ENCODE measurements around the gene CLOCK.

The CLOCK gene

GRCh38 chr4:55539658-55540057 is 7.1 kb downstream of the CLOCK start:
- FAIRE-seq = no peak
- no peak for DNase-seq (ENCODE audit: insufficient read length)
- no peak for TF ChIP-seq TAF1 (IDR thresholded peaks at IDR 0.05; ENCODE audit: borderline replicate concordance, low read depth, low read length)

DNA sequence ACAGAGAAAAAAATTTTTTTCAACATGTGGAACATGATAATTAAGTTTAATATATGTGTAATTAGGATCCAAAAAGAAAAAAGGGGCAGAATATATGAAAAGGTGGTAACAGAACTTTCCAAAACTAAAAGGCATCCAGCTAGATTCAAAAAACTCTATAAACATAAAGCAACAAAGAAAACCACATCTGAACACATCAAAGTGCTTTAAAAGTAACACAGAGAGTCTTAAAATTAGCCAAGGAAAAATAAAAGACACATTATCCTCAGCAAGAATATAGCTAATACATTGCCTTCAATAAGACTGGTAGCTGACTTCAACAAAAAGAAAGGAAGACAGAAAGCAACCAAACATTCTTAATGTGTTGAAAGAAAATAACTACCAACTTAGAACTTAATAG is 8.2 kb downstream of the CLOCK start:
- DNase-seq (ENCODE audit: insufficient read length) (no peak), FAIRE-seq (no peak)
- TF ChIP-seq POLR2A (IDR thresholded peaks at IDR 0.05; ENCODE audit: low read depth, low read length) (no peak), POLR2AphosphoS5 (IDR thresholded peaks at IDR 0.05; ENCODE audit: low read depth, low read length) (no peak), TAF1 (IDR thresholded peaks at IDR 0.05; ENCODE audit: borderline replicate concordance, low read depth, low read length) (no peak)

DNA sequence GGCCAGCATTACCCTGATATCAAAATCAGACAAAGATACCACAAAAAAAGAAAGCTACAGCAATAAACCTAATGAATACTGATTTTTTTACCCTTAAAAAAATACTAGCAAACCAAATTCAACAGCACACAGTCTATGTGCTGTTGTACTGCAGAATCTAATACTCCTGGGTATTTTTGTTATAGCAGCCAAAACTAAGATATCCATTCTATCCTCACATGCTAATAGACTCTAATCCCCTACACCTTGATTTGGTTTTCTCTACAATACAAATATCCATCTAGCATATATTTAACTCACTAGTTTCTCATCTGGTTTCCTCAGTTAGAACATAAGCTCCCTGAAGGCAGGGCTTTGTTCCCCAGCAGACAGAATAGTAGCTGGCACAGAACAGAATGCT is 12.4 kb downstream of the CLOCK start:
- no peak for TF ChIP-seq TAF1 (IDR thresholded peaks at IDR 0.05; ENCODE audit: borderline replicate concordance, low read depth, low read length)
- TF ChIP-seq POLR2AphosphoS5 (IDR thresholded peaks at IDR 0.05; ENCODE audit: low read depth, low read length) = no peak
- no peak for TF ChIP-seq POLR2A (IDR thresholded peaks at IDR 0.05; ENCODE audit: low read depth, low read length)
- FAIRE-seq (no peak), DNase-seq (ENCODE audit: insufficient read length) (no peak)

- no peak for FAIRE-seq
Measured at GRCh38 chr4:55530691-55531090, 16.0 kb downstream of the CLOCK start.

DNA sequence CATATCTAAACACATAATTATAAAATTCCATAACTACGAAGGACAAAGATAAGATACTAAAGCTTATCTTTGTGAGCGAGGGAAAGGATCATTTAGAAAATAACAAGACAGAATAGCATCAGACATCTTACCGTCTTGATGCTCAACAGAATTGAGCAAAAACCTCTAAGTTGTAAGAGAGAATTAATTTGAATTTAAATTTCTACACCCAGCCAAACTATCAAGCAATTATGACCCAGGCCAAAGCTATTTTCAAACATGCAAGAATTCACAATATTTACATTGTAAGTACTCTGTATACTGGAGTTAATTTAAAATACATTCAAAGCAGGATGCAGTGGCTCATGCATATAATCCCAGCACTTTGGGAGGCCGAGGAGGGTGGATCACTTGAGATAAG is 16.5 kb downstream of the CLOCK start:
- DNase-seq (ENCODE audit: insufficient read length) = no peak
- TF ChIP-seq TAF1 (IDR thresholded peaks at IDR 0.05; ENCODE audit: borderline replicate concordance, low read depth, low read length) = no peak
- TF ChIP-seq POLR2AphosphoS5 (IDR thresholded peaks at IDR 0.05; ENCODE audit: low read depth, low read length) = no peak
- no peak for TF ChIP-seq POLR2A (IDR thresholded peaks at IDR 0.05; ENCODE audit: low read depth, low read length)
- FAIRE-seq = no peak

More at GRCh38 chr4:55530691-55531090, 16.0 kb downstream of the CLOCK start:
- DNase-seq (ENCODE audit: insufficient read length) = no peak
- no peak for TF ChIP-seq POLR2AphosphoS5 (IDR thresholded peaks at IDR 0.05; ENCODE audit: low read depth, low read length)
- no peak for TF ChIP-seq POLR2A (IDR thresholded peaks at IDR 0.05; ENCODE audit: low read depth, low read length)
- no peak for TF ChIP-seq TAF1 (IDR thresholded peaks at IDR 0.05; ENCODE audit: borderline replicate concordance, low read depth, low read length)

DNA sequence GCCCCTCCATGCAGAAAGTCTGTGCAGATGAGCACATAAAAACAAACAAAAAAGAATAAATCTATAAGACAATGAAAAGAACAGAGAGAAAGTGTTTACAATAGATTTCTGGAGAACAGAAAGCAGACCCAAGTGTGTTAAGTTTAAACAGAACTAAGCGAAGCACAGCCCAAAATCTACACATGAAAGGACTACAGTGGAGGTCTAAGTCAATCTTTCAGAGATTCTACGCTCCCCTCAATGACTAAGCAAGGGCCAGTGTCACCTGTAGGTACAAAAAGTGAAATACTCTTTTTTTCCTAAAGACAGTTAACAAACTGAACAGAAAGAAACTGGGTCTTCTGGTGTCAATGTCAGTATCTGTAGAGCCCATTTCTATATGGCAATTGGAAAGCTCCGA is 18.2 kb downstream of the CLOCK start:
- TF ChIP-seq POLR2AphosphoS5 (IDR thresholded peaks at IDR 0.05; ENCODE audit: low read depth, low read length) = no peak
- no peak for TF ChIP-seq POLR2A (IDR thresholded peaks at IDR 0.05; ENCODE audit: low read depth, low read length)
- TF ChIP-seq TAF1 (IDR thresholded peaks at IDR 0.05; ENCODE audit: borderline replicate concordance, low read depth, low read length) = no peak
- FAIRE-seq (no peak), DNase-seq (ENCODE audit: insufficient read length) (no peak)

DNA sequence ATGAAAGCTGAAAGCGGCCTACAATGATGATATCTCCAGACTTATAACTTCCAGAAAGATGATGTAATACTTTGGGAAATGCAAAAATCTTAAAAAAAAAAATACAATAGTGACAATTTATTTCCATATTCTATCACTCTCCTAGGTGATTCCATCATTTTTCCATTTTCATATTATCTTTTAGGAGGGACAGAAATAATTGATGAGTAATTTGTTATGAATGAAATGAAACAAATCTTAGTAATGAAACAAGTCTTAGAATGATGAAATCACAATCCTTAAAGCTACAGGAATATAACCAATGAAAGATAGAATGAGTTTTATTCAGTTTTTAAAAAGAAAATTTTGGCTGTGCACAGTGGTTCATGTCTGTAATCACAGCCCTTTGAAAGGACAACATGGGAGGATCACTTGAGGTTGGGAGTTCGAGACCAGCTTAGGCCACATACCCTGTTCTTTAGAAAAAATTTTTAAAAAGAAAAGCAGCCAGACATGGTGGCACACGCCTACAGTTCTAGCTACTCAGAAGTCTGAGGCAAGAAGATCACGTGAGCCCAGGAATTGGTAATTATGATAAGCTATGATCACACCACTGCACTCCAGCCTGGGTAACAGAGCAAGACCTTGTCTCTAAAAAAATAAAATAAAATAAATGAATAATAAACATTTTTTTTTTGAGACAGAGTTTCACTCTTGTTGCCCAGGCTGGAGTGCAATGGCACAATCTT is 21.7 kb downstream of the CLOCK start:
- no peak for TF ChIP-seq POLR2AphosphoS5 (IDR thresholded peaks at IDR 0.05; ENCODE audit: low read depth, low read length)
- TF ChIP-seq POLR2A (IDR thresholded peaks at IDR 0.05; ENCODE audit: low read depth, low read length) = no peak
- no peak for TF ChIP-seq TAF1 (IDR thresholded peaks at IDR 0.05; ENCODE audit: borderline replicate concordance, low read depth, low read length)
- FAIRE-seq = no peak
- no peak for DNase-seq (ENCODE audit: insufficient read length)

- no peak for TF ChIP-seq POLR2A (IDR thresholded peaks at IDR 0.05; ENCODE audit: low read depth, low read length)
- no peak for TF ChIP-seq POLR2AphosphoS5 (IDR thresholded peaks at IDR 0.05; ENCODE audit: low read depth, low read length)
- no peak for TF ChIP-seq TAF1 (IDR thresholded peaks at IDR 0.05; ENCODE audit: borderline replicate concordance, low read depth, low read length)
- no peak for FAIRE-seq
- DNase-seq (ENCODE audit: insufficient read length) = no peak
Measured at GRCh38 chr4:55518442-55518841, 28.3 kb downstream of the CLOCK start.

DNA sequence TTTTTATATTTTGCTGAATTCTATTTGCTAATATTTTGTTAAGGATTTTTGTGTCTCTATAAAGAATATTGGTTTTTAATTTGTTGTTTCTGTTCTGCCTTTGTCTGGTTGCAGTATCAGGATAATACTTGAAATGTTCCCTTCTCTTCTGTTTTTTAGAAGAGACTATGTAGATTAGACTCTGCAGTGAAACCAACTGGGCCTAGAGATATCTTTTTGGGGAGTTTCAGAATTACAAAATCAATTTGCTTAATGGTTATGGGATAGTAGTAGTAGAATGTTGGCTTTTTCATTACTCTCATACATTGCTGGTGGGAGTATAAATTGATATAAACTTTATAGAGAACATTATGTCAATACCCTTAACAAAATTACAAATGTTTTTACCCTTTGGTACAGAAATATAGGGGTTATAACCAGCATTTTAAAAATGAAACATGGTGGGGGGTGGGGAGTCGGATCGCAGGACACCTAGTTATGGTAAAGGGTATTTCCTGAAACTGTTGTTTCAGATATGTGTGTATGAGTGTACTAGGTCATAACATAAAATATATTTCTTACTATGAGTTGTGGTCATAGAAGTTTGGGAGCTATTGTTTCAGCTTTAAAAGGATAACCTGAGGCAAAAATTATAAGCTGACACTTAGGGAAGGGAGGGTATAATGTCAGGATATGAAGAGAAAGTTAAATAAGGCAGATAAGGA is 29.0 kb downstream of the CLOCK start:
- FAIRE-seq = no peak
- TF ChIP-seq TAF1 (IDR thresholded peaks at IDR 0.05; ENCODE audit: borderline replicate concordance, low read depth, low read length) = no peak
- TF ChIP-seq POLR2AphosphoS5 (IDR thresholded peaks at IDR 0.05; ENCODE audit: low read depth, low read length) = no peak
- TF ChIP-seq POLR2A (IDR thresholded peaks at IDR 0.05; ENCODE audit: low read depth, low read length) = no peak
- DNase-seq (ENCODE audit: insufficient read length) = peak; percentile 5

GRCh38 chr4:55512922-55513571 is 33.7 kb downstream of the CLOCK start:
- FAIRE-seq (no peak), DNase-seq (ENCODE audit: insufficient read length) (no peak)
- TF ChIP-seq TAF1 (IDR thresholded peaks at IDR 0.05; ENCODE audit: borderline replicate concordance, low read depth, low read length) (no peak), POLR2AphosphoS5 (IDR thresholded peaks at IDR 0.05; ENCODE audit: low read depth, low read length) (no peak), POLR2A (IDR thresholded peaks at IDR 0.05; ENCODE audit: low read depth, low read length) (no peak)

DNA sequence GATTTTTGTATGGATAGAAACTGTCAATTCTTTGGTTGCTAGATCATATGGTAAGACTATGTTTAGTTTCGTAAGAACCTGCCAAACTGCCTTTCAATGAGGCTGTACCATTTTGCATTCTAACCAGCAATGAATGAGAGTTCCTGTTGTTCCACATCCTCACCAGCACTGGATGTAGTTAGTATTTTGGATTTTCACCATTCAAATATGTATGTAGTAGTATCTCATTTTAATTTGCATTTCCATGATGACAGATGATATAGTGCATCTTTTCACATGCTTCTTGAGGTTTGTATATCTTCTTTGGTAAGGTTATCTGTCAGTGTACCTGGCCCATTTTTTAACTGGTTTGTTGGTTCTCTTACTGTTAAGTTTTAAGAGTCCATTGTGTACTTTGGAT is 34.6 kb downstream of the CLOCK start:
- FAIRE-seq = no peak
- TF ChIP-seq POLR2A (IDR thresholded peaks at IDR 0.05; ENCODE audit: low read depth, low read length) = no peak
- TF ChIP-seq POLR2AphosphoS5 (IDR thresholded peaks at IDR 0.05; ENCODE audit: low read depth, low read length) = no peak
- TF ChIP-seq TAF1 (IDR thresholded peaks at IDR 0.05; ENCODE audit: borderline replicate concordance, low read depth, low read length) = no peak
- no peak for DNase-seq (ENCODE audit: insufficient read length)

- no peak for TF ChIP-seq POLR2A (IDR thresholded peaks at IDR 0.05; ENCODE audit: low read depth, low read length)
- no peak for TF ChIP-seq POLR2AphosphoS5 (IDR thresholded peaks at IDR 0.05; ENCODE audit: low read depth, low read length)
- TF ChIP-seq TAF1 (IDR thresholded peaks at IDR 0.05; ENCODE audit: borderline replicate concordance, low read depth, low read length) = no peak
- peak; percentile 76 for FAIRE-seq
Measured at GRCh38 chr4:55510685-55511084, 36.0 kb downstream of the CLOCK start.

More at GRCh38 chr4:55510685-55511084, 36.0 kb downstream of the CLOCK start:
- no peak for DNase-seq (ENCODE audit: insufficient read length)
